Endodermal cell (in vitro differentiated cells): ENCODE results near the gene LCP2. TPM values are rescaled to one million over a fixed set of nuclear protein-coding genes. Genes with fewer than 3 reads are reported as not detected.

ENCODE experiments used
- DNase-seq: peaks from one replicate; pipeline ENCODE4 v3.0.0-alpha.2; 2017
- H3K27ac ChIP-seq: 2 replicates; pipeline ENCODE4 v1.5.1; 2013; ENCODE audit warnings: mild to moderate bottlenecking, low read depth, low read length, moderate library complexity
- H3K27me3 ChIP-seq: 2 replicates; pipeline ENCODE4 v1.6.1; 2013; ENCODE audit warnings: mild to moderate bottlenecking, low read length, moderate library complexity; ENCODE audit not compliant: insufficient read depth, control insufficient read depth, poor library complexity, severe bottlenecking
- H3K36me3 ChIP-seq: 2 replicates; pipeline ENCODE4 v1.7.0; 2013; ENCODE audit warnings: mild to moderate bottlenecking, low read length, moderate library complexity; ENCODE audit not compliant: control insufficient read depth, insufficient read depth
- H3K4me1 ChIP-seq: one replicate; pipeline ENCODE4 v1.7.0; 2013; ENCODE audit warnings: low read length; ENCODE audit not compliant: control insufficient read depth, insufficient read depth
- H3K4me3 ChIP-seq: 2 replicates; pipeline ENCODE4 v1.5.1; 2013; ENCODE audit warnings: mild to moderate bottlenecking, low read length, moderate library complexity
- H3K9ac ChIP-seq: 2 replicates; pipeline ENCODE4 v1.6.1; 2013; ENCODE audit warnings: mild to moderate bottlenecking, low read length, moderate library complexity; ENCODE audit not compliant: poor library complexity, severe bottlenecking; ENCODE audit errors: extremely low read depth
- H3K9me3 ChIP-seq: 2 replicates; pipeline ENCODE4 v1.6.1; 2013; ENCODE audit warnings: mild to moderate bottlenecking, low read length, moderate library complexity; ENCODE audit not compliant: control insufficient read depth
- H3K27ac Mint-ChIP-seq: 2 replicates; pipeline ENCODE4 v1.8.0; 2020; ENCODE audit warnings: mixed read lengths
- H3K27me3 Mint-ChIP-seq: 2 replicates; pipeline ENCODE4 v1.8.0; 2021; ENCODE audit warnings: mild to moderate bottlenecking, mixed read lengths; ENCODE audit not compliant: insufficient read depth
- H3K36me3 Mint-ChIP-seq: 2 replicates; pipeline ENCODE4 v1.8.0; 2020; ENCODE audit warnings: low read depth, mixed read lengths
- H3K4me1 Mint-ChIP-seq: 2 replicates; pipeline ENCODE4 v1.8.0; 2020; ENCODE audit warnings: mixed read lengths
- H3K4me3 Mint-ChIP-seq: 2 replicates; pipeline ENCODE4 v1.8.0; 2020; ENCODE audit warnings: mild to moderate bottlenecking, moderate library complexity, mixed read lengths
- H3K9me3 Mint-ChIP-seq: 2 replicates; pipeline ENCODE4 v1.8.0; 2020; ENCODE audit warnings: mild to moderate bottlenecking, mixed read lengths
- WGBS, 2 experiments: methylation state at CpG; one replicate each; pipeline versions ENCODE4 v1.1.5 to v1.1.7; 2013; ENCODE audit warnings: missing lambda C conversion rate in 2 of 2, mixed read lengths in 1 of 2; ENCODE audit not compliant: insufficient coverage in 1 of 2, insufficient read length in 1 of 2; 5-methylcytosine and 5-hydroxymethylcytosine counted together
- total RNA-seq, 2 donors: library from RNA; stranded (reverse); fragmentation: NEBNext Ultra II Directional in 1 of 2; extraction: Animal tissue kit (Norgen Biotek cat#: 25700) in 1 of 2; gene quantifications; 2 replicates in 1 of 2; 3 replicates in 1 of 2; pipeline ENCODE4 v1.2.1, GENCODE V29; 2021
- TF ChIP-seq, protein P1 (sequence below): fragments of 200-600 bp; sonication (generic); conservative IDR thresholded peaks from 2 replicates; pipeline ENCODE4 v1.5.0; 2021; ENCODE audit warnings: antibody characterized with exemption, mild to moderate bottlenecking

Gene LCP2
- total RNA-seq, 2 donors from 2014 or later, result 0.11 TPM; not detected in 1

DNA sequence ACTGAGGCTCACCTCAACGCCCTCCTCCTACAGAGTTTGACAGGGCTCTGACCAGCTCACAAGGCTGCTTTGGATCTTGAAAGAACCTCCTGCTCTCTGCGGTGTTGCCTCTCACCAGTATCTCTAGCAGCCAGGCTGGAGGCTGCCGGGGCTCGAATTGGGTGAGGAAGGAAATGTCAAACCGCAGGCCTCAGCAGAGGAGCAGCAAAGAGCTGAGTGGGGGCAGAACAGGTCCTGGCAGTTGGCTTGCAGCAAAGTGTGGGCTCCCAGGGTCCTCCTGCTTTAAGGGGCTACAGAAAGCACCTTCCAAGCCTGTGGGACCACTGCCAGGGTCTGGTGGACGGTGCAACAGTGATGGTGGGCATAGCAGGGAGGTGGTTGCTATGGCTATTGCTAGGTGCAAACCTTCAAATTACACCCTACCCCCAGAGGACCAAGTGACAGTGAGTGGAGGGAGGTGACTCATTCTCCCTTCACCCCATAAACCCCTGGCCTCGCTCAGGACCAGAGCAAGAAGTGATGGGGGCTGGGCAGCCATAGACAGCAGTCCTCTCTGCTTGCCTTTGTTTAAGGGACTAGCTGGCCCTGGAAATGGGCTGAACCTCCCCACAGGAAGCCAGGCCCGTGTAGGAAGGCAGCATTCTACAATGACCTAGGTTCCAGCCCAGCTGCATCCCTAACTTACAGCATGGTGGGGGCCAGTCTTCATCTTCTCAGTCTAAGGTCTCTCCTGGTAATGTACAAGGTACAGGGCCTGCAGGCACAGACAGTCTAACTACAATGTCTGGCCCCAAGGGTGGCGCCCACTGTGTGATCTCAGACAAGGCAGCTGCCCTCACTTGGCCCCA lies 18.7 kb downstream of the LCP2 start:
- H3K9me3 Mint-ChIP-seq, result peaks cover 8% of the 10 kb centered on the region
- TF ChIP-seq, protein P1, sequence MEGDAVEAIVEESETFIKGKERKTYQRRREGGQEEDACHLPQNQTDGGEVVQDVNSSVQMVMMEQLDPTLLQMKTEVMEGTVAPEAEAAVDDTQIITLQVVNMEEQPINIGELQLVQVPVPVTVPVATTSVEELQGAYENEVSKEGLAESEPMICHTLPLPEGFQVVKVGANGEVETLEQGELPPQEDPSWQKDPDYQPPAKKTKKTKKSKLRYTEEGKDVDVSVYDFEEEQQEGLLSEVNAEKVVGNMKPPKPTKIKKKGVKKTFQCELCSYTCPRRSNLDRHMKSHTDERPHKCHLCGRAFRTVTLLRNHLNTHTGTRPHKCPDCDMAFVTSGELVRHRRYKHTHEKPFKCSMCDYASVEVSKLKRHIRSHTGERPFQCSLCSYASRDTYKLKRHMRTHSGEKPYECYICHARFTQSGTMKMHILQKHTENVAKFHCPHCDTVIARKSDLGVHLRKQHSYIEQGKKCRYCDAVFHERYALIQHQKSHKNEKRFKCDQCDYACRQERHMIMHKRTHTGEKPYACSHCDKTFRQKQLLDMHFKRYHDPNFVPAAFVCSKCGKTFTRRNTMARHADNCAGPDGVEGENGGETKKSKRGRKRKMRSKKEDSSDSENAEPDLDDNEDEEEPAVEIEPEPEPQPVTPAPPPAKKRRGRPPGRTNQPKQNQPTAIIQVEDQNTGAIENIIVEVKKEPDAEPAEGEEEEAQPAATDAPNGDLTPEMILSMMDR, result no peak
- DNase-seq, result peak; percentile 71
- Histone ChIP-seq H3K27ac (no peak overlapping the region), H3K4me1 (peaks cover 17% of the 10 kb centered on the region), H3K9me3 (peaks cover 8% of the 10 kb centered on the region), H3K27me3 (peaks cover 12% of the 10 kb centered on the region), H3K36me3 (no peaks in the 10 kb centered on the region), H3K4me3 (no peak overlapping the region), H3K9ac (no peak overlapping the region)
- peaks cover 47% of the 10 kb centered on the region for H3K27me3 Mint-ChIP-seq
- H3K4me3 Mint-ChIP-seq, result no peak overlapping the region
- no peaks in the 10 kb centered on the region for H3K36me3 Mint-ChIP-seq
- H3K27ac Mint-ChIP-seq, result peak overlapping the region; percentile 14
- H3K4me1 Mint-ChIP-seq, result peaks cover 37% of the 10 kb centered on the region
- WGBS, 2 experiments, result 62 to 69% methylated on average over 6 to 9 of the region's 9 CpGs

DNA sequence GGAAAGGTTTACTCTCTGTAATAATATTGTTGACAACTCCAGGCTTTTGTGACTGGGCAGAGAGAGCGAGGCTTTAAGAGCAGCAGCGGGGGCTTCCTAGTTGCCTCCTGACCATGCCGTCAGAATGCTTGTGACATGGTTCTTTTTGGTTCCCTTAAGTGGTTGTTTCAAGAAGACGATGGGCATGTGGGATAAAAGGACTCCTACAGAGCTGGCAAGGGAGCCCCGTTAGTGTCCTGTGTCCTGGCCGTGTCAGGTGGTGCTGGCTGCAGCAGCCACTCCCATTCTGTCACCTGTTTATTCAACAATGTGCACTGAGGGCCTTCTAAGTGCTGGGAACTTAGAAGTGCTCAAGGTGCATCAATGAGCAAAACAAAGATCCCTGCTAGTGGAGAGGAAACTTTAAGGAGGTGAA lies 19.7 kb downstream of the LCP2 start:
- Histone ChIP-seq H3K9me3 (no peaks in the 10 kb centered on the region), H3K36me3 (no peaks in the 10 kb centered on the region), H3K4me1 (peaks cover 17% of the 10 kb centered on the region), H3K4me3 (no peak overlapping the region), H3K9ac (no peak overlapping the region), H3K27me3 (peaks cover 12% of the 10 kb centered on the region), H3K27ac (no peak overlapping the region)
- no peaks in the 10 kb centered on the region for H3K9me3 Mint-ChIP-seq
- DNase-seq, result peak; percentile 76
- H3K4me3 Mint-ChIP-seq, result no peak overlapping the region
- peaks cover 44% of the 10 kb centered on the region for H3K27me3 Mint-ChIP-seq
- H3K27ac Mint-ChIP-seq, result peak overlapping the region; percentile 26
- 54 to 66% methylated on average over 4 to 6 of the region's 6 CpGs for WGBS, 2 experiments
- peaks cover 38% of the 10 kb centered on the region for H3K4me1 Mint-ChIP-seq
- TF ChIP-seq, protein P1, result no peak
- H3K36me3 Mint-ChIP-seq, result no peaks in the 10 kb centered on the region

DNA sequence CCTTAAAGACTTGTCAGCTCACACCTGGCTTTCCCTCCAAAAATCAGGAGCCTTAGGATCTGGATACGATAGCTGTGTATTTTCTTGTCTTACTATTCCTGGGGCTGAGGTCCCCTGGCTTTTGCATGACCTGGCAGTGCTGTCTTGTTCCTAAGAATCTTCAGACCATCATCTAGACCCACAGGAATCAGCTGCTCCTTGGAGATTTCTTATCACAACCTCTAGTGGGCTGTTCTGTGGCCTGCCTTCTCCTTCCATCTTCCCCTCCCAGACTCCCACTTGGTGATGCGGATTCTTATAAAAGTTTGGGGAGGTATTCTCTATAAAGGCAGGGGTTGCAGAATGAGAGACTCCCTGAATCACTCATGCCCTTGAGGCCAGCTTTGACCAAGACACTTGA lies 21.4 kb downstream of the LCP2 start:
- WGBS, 2 experiments, result 97% methylated on average over 2 of the region's 2 CpGs; no CpG with 5 or more reads in 1 of the 2 experiments
- H3K36me3 ChIP-seq, result no peaks in the 10 kb centered on the region
- H3K4me3 ChIP-seq, result no peak overlapping the region
- no peak overlapping the region for H3K4me3 Mint-ChIP-seq
- no peak overlapping the region for H3K27ac Mint-ChIP-seq
- no peak overlapping the region for H3K27ac ChIP-seq
- H3K36me3 Mint-ChIP-seq, result no peaks in the 10 kb centered on the region
- H3K27me3 Mint-ChIP-seq, result peaks cover 32% of the 10 kb centered on the region
- H3K9me3 ChIP-seq, result no peaks in the 10 kb centered on the region
- H3K9ac ChIP-seq, result no peak overlapping the region
- DNase-seq, result no peak
- peaks cover 12% of the 10 kb centered on the region for H3K27me3 ChIP-seq
- TF ChIP-seq, protein P1, result no peak
- H3K9me3 Mint-ChIP-seq, result no peaks in the 10 kb centered on the region
- peaks cover 17% of the 10 kb centered on the region for H3K4me1 ChIP-seq
- peaks cover 40% of the 10 kb centered on the region for H3K4me1 Mint-ChIP-seq
